Measurements from ENCODE around the gene XYLT1. TPM values are rescaled to one million over a fixed set of nuclear protein-coding genes. Genes with fewer than 3 reads are reported as not detected.

The XYLT1 gene
- total and polyA plus RNA-seq, 2 of the 8 experiments (the other 6 are each of a cell fraction or from before 2014, with no cell fraction given): 6.6 to 25.4 TPM

DNA sequence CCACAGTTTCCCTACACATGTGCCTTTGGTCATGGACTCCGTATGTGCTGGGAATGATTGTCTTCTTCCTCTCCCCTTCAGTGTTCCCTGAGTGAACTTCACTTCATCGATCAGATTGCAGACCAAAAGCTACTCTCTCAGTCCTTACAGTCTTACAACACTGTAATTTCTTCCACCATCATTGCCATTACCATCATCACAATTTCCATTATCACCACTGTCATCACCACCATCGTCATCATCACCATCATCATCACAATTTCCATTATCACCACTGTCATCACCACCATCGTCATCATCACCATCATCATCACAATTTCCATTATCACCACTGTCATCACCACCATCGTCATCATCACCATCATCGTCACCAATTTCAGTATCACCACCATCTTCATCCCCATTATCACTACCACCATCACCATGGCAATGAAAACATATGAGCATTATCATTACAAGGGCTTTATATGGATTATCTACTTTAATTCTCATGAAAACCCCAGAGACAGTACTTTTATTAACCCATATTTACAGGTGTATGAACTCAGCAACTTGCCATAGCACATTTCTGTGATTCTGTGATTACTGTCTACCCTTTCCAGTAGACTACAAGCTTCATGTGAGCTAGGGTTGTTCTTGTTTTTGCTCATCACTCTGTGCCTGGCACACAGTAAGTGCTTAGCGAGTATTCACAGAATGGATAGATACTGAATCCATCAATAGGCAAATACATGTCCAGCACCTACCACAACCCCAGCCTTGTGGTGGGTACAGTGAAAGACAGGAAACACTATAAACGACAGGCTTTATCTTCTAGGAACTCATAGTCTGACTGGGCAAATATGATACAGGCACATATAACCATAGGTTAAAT is 327.0 kb downstream of the XYLT1 start (continued):
- TF ChIP-seq, protein P1, sequence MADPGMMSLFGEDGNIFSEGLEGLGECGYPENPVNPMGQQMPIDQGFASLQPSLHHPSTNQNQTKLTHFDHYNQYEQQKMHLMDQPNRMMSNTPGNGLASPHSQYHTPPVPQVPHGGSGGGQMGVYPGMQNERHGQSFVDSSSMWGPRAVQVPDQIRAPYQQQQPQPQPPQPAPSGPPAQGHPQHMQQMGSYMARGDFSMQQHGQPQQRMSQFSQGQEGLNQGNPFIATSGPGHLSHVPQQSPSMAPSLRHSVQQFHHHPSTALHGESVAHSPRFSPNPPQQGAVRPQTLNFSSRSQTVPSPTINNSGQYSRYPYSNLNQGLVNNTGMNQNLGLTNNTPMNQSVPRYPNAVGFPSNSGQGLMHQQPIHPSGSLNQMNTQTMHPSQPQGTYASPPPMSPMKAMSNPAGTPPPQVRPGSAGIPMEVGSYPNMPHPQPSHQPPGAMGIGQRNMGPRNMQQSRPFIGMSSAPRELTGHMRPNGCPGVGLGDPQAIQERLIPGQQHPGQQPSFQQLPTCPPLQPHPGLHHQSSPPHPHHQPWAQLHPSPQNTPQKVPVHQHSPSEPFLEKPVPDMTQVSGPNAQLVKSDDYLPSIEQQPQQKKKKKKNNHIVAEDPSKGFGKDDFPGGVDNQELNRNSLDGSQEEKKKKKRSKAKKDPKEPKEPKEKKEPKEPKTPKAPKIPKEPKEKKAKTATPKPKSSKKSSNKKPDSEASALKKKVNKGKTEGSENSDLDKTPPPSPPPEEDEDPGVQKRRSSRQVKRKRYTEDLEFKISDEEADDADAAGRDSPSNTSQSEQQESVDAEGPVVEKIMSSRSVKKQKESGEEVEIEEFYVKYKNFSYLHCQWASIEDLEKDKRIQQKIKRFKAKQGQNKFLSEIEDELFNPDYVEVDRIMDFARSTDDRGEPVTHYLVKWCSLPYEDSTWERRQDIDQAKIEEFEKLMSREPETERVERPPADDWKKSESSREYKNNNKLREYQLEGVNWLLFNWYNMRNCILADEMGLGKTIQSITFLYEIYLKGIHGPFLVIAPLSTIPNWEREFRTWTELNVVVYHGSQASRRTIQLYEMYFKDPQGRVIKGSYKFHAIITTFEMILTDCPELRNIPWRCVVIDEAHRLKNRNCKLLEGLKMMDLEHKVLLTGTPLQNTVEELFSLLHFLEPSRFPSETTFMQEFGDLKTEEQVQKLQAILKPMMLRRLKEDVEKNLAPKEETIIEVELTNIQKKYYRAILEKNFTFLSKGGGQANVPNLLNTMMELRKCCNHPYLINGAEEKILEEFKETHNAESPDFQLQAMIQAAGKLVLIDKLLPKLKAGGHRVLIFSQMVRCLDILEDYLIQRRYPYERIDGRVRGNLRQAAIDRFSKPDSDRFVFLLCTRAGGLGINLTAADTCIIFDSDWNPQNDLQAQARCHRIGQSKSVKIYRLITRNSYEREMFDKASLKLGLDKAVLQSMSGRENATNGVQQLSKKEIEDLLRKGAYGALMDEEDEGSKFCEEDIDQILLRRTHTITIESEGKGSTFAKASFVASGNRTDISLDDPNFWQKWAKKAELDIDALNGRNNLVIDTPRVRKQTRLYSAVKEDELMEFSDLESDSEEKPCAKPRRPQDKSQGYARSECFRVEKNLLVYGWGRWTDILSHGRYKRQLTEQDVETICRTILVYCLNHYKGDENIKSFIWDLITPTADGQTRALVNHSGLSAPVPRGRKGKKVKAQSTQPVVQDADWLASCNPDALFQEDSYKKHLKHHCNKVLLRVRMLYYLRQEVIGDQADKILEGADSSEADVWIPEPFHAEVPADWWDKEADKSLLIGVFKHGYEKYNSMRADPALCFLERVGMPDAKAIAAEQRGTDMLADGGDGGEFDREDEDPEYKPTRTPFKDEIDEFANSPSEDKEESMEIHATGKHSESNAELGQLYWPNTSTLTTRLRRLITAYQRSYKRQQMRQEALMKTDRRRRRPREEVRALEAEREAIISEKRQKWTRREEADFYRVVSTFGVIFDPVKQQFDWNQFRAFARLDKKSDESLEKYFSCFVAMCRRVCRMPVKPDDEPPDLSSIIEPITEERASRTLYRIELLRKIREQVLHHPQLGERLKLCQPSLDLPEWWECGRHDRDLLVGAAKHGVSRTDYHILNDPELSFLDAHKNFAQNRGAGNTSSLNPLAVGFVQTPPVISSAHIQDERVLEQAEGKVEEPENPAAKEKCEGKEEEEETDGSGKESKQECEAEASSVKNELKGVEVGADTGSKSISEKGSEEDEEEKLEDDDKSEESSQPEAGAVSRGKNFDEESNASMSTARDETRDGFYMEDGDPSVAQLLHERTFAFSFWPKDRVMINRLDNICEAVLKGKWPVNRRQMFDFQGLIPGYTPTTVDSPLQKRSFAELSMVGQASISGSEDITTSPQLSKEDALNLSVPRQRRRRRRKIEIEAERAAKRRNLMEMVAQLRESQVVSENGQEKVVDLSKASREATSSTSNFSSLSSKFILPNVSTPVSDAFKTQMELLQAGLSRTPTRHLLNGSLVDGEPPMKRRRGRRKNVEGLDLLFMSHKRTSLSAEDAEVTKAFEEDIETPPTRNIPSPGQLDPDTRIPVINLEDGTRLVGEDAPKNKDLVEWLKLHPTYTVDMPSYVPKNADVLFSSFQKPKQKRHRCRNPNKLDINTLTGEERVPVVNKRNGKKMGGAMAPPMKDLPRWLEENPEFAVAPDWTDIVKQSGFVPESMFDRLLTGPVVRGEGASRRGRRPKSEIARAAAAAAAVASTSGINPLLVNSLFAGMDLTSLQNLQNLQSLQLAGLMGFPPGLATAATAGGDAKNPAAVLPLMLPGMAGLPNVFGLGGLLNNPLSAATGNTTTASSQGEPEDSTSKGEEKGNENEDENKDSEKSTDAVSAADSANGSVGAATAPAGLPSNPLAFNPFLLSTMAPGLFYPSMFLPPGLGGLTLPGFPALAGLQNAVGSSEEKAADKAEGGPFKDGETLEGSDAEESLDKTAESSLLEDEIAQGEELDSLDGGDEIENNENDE (IDR thresholded peaks at IDR 0.05; ENCODE audit: insufficient replicate concordance, low read length): no peak
- TF ChIP-seq GTF2F1 (IDR thresholded peaks at IDR 0.05; ENCODE audit: borderline replicate concordance, low read depth, low read length) (no peak), SIN3A (conservative IDR thresholded peaks at IDR 0.05 in 1 of 2, IDR thresholded peaks at IDR 0.05 in 1 of 2; ENCODE audit: low read depth in 1 of 2, low read length in 2 of 2) (no peak), CBX8 (IDR thresholded peaks at IDR 0.05; ENCODE audit: borderline replicate concordance, low read depth, low read length) (no peak)
- TF ChIP-seq, protein P2, sequence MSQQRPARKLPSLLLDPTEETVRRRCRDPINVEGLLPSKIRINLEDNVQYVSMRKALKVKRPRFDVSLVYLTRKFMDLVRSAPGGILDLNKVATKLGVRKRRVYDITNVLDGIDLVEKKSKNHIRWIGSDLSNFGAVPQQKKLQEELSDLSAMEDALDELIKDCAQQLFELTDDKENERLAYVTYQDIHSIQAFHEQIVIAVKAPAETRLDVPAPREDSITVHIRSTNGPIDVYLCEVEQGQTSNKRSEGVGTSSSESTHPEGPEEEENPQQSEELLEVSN (IDR thresholded peaks at IDR 0.05): no peak

Measured in H1 (cell line).